H1 (cell line): ENCODE results near the gene CCDC7. TPM values are rescaled to one million over a fixed set of nuclear protein-coding genes. Genes with fewer than 3 reads are reported as not detected.
A peak's percentile ranks its signal among the peaks of the same experiment; 100 is the strongest.

Experiments used
- CTCF ChIA-PET: fragments of 300-600 bp; sonication (Branson Sonifier 250); formaldehyde crosslinking; loops from one replicate; lab custom pipeline; 2021; ENCODE audit not compliant: partially characterized antibody; lab: Charles Lee
- POLR2A ChIA-PET: fragments of 300-600 bp; sonication (Branson Sonifier 250); formaldehyde crosslinking; loops from one replicate; lab custom pipeline; 2021; ENCODE audit warnings: inconsistent platforms; ENCODE audit not compliant: partially characterized antibody; lab: Charles Lee
- DNase-seq, 2 experiments: peaks; one replicate each; pipeline versions ENCODE4 v3.0.0 to v3.0.0-alpha.2; 2010 to 2022; ENCODE audit warnings: low spot score in 2 of 2, low read depth in 1 of 2, mixed read lengths in 1 of 2
- FAIRE-seq: peaks from 2 replicates; lab custom pipeline; 2011; peaks lifted over from hg19 to GRCh38; lab: Jason Lieb, UNC
- H2AFZ ChIP-seq: 2 replicates; pipeline ENCODE4 v1.8.1; 2012; ENCODE audit warnings: low read length, inconsistent platforms
- H2AK5ac ChIP-seq: 2 replicates; pipeline ENCODE4 v1.6.1; 2013; ENCODE audit warnings: low read depth, low read length
- H2BK120ac ChIP-seq: replicated peaks from 2 replicates; pipeline ENCODE3; 2013; ENCODE audit warnings: low read depth, low read length, inconsistent platforms
- H2BK12ac ChIP-seq: 2 replicates; pipeline ENCODE4 v1.6.1; 2013; ENCODE audit warnings: low read depth, low read length
- H2BK15ac ChIP-seq: 2 replicates; pipeline ENCODE4 v1.6.1; 2013; ENCODE audit warnings: low read length
- H2BK20ac ChIP-seq: 2 replicates; pipeline ENCODE4 v1.6.1; 2013; ENCODE audit warnings: low read length
- H2BK5ac ChIP-seq: 2 replicates; pipeline ENCODE4 v1.6.1; 2013; ENCODE audit warnings: low read depth, low read length
- H3K14ac ChIP-seq: 2 replicates; pipeline ENCODE4 v1.6.1; 2013; ENCODE audit warnings: inconsistent platforms; ENCODE audit not compliant: insufficient read length
- H3K18ac ChIP-seq: 2 replicates; pipeline ENCODE4 v1.6.1; 2013; ENCODE audit warnings: low read length; ENCODE audit errors: extremely low read depth
- H3K23ac ChIP-seq: 2 replicates; pipeline ENCODE4 v1.6.1; 2013; ENCODE audit warnings: inconsistent platforms; ENCODE audit not compliant: insufficient read length
- H3K23me2 ChIP-seq: 2 replicates; pipeline ENCODE4 v1.6.1; 2013; ENCODE audit warnings: low read depth, low read length
- H3K27ac ChIP-seq: 2 replicates; pipeline ENCODE4 v1.6.1; 2011; ENCODE audit warnings: low read depth, low read length, inconsistent platforms
- H3K27me3 ChIP-seq, 4 experiments: replicated peaks in 1 of 4; 1 replicate in 1 of 4; 2 replicates in 3 of 4; pipeline versions ENCODE4 v1.6.1 to v1.8.1; 2011 to 2013; ENCODE audit warnings: low read length in 3 of 4, mild to moderate bottlenecking in 3 of 4, inconsistent platforms in 2 of 4, mixed read lengths in 2 of 4, moderate library complexity in 1 of 4; ENCODE audit not compliant: control insufficient read depth in 3 of 4, insufficient read depth in 3 of 4; ENCODE audit errors: extremely low read depth in 1 of 4
- H3K36me3 ChIP-seq, 4 experiments: 2 replicates each; pipeline versions ENCODE4 v1.6.1 to v1.8.1; 2011 to 2013; ENCODE audit warnings: mild to moderate bottlenecking in 4 of 4, low read length in 3 of 4, moderate library complexity in 2 of 4, control low read depth in 1 of 4, inconsistent platforms in 1 of 4; ENCODE audit not compliant: insufficient read depth in 4 of 4, control insufficient read depth in 2 of 4
- H3K4ac ChIP-seq: replicated peaks from 2 replicates; pipeline ENCODE3; 2013; ENCODE audit warnings: low read length, low read depth, mixed read lengths, inconsistent platforms; ENCODE audit not compliant: insufficient read length
- H3K4me1 ChIP-seq, 4 experiments: replicated peaks in 1 of 4; 1 replicate in 1 of 4; 2 replicates in 3 of 4; pipeline versions ENCODE4 v1.6.1 to v1.8.1; 2011 to 2013; ENCODE audit warnings: low read length in 3 of 4, inconsistent platforms in 2 of 4, mixed read lengths in 1 of 4; ENCODE audit not compliant: insufficient read depth in 4 of 4, control insufficient read depth in 3 of 4
- H3K4me2 ChIP-seq, 2 experiments: 2 replicates each; pipeline versions ENCODE4 v1.6.1 to v1.8.1; 2011 to 2013; ENCODE audit warnings: low read depth in 2 of 2, low read length in 2 of 2, control low read depth in 1 of 2, inconsistent platforms in 1 of 2, mild to moderate bottlenecking in 1 of 2; ENCODE audit not compliant: insufficient read depth in 1 of 2
- H3K4me3 ChIP-seq, 4 experiments: fragments of 200-600, 300-600 bp in 1 of 4; sonication (generic), shearing (Covaris generic), sonication (Bioruptor Twin) in 1 of 4; 2 replicates each; pipeline versions ENCODE4 v1.5.1 to v1.8.1; 2011 to 2016; ENCODE audit warnings: low read length in 4 of 4, low read depth in 3 of 4, control low read depth in 2 of 4, inconsistent platforms in 2 of 4, mild to moderate bottlenecking in 2 of 4, mixed read lengths in 1 of 4, moderate library complexity in 1 of 4; ENCODE audit not compliant: insufficient read depth in 2 of 4; ENCODE audit errors: extremely low read depth in 1 of 4
- H3K56ac ChIP-seq: replicated peaks from 2 replicates; pipeline ENCODE3; 2013; ENCODE audit warnings: low read depth, mild to moderate bottlenecking, mixed read lengths, low read length, inconsistent platforms; ENCODE audit not compliant: insufficient read length
- H3K79me1 ChIP-seq: 2 replicates; pipeline ENCODE4 v1.6.1; 2013; ENCODE audit warnings: low read depth, low read length, control low read depth
- H3K79me2 ChIP-seq, 2 experiments: 2 replicates each; pipeline versions ENCODE4 v1.6.1 to v1.8.1; 2012 to 2013; ENCODE audit warnings: low read length in 2 of 2, mild to moderate bottlenecking in 2 of 2, inconsistent platforms in 1 of 2; ENCODE audit not compliant: insufficient read depth in 2 of 2, control insufficient read depth in 1 of 2
- H3K9ac ChIP-seq, 4 experiments: replicated peaks in 1 of 4; 1 replicate in 1 of 4; 2 replicates in 3 of 4; pipeline versions ENCODE4 v1.6.1 to v1.8.1; 2011 to 2013; ENCODE audit warnings: low read depth in 3 of 4, low read length in 3 of 4, control low read depth in 2 of 4, mild to moderate bottlenecking in 2 of 4, moderate library complexity in 2 of 4, inconsistent platforms in 1 of 4; ENCODE audit errors: extremely low read depth in 1 of 4
- H3K9me3 ChIP-seq, 2 experiments: 2 replicates each; pipeline versions ENCODE4 v1.6.1 to v1.8.1; 2012 to 2013; ENCODE audit warnings: mild to moderate bottlenecking in 2 of 2, moderate library complexity in 2 of 2, control low read depth in 1 of 2, inconsistent platforms in 1 of 2, low read depth in 1 of 2, low read length in 1 of 2, mixed read lengths in 1 of 2; ENCODE audit not compliant: insufficient read depth in 2 of 2
- H4K20me1 ChIP-seq, 2 experiments: replicated peaks in 1 of 2; 2 replicates each; pipeline versions ENCODE3 to v1.8.1; 2011 to 2013; ENCODE audit warnings: inconsistent platforms in 2 of 2, low read length in 2 of 2, mild to moderate bottlenecking in 1 of 2; ENCODE audit not compliant: insufficient read depth in 2 of 2, control insufficient read depth in 1 of 2
- H4K5ac ChIP-seq: 2 replicates; pipeline ENCODE4 v1.6.1; 2013; ENCODE audit warnings: low read length, low read depth, mixed read lengths, inconsistent platforms; ENCODE audit not compliant: insufficient read length
- H4K8ac ChIP-seq: 2 replicates; pipeline ENCODE4 v1.8.0; 2013; ENCODE audit warnings: mild to moderate bottlenecking, moderate library complexity, low read length, inconsistent platforms; ENCODE audit not compliant: insufficient read depth; ENCODE audit errors: extremely low read depth
- H4K91ac ChIP-seq: replicated peaks from 2 replicates; pipeline ENCODE3; 2013; ENCODE audit warnings: low read length, mixed read lengths, inconsistent platforms; ENCODE audit not compliant: insufficient read length
- TAF1 ChIP-seq: IDR thresholded peaks from 2 replicates; pipeline ENCODE4 v1.6.1; 2011; ENCODE audit warnings: mild to moderate bottlenecking, low read depth, low read length
- WGBS, 2 experiments: shearing (Covaris generic) in 1 of 2; methylation state at CpG; one replicate each; pipeline versions ENCODE4 v1.1.6 to v1.1.7; 2013 to 2015; ENCODE audit warnings: low lambda C conversion rate in 2 of 2, mixed read lengths in 2 of 2, inconsistent platforms in 1 of 2, low coverage in 1 of 2, missing lambda C conversion rate in 1 of 2; ENCODE audit not compliant: insufficient replicate concordance in 2 of 2, insufficient coverage in 1 of 2, insufficient read length in 1 of 2; ENCODE audit errors: extremely low coverage in 1 of 2, missing lambda C conversion rate in 1 of 2; 5-methylcytosine and 5-hydroxymethylcytosine counted together
- polyA plus RNA-seq, 7 experiments: library from polyadenylated mRNA; depleted of rRNA in 3 of 7; stranded (reverse) in 5 of 7; unstranded in 2 of 7; fragments of >200 nt in 5 of 7; fragments of 200-250 nt in 2 of 7; gene quantifications; 1 replicate in 5 of 7; 2 replicates in 1 of 7; 4 replicates in 1 of 7; pipeline versions ENCODE4 v1.2.1 to v1.2.3, GENCODE V29; 2011 to 2013; ENCODE audit warnings: missing spikeins in 2 of 7, mixed read lengths in 2 of 7
- total RNA-seq: library from RNA; stranded (reverse); fragmentation: NEBNext Ultra II Directional; extraction: Animal tissue kit (Norgen Biotek cat#: 25700); gene quantifications from 2 replicates; pipeline ENCODE4 v1.2.1, GENCODE V29; 2021

The CCDC7 gene
- total and polyA plus RNA-seq, 2 of the 8 experiments (the other 6 are each of a cell fraction or from before 2014, with no cell fraction given), result 0.18 to 0.74 TPM

- no peak overlapping the region for H3K4me2 ChIP-seq
- ChIA-PET CTCF (no interaction called here), POLR2A (no interaction called here)
- no peaks in the 10 kb centered on the region for H4K20me1 ChIP-seq
- H3K4ac ChIP-seq, result no peak overlapping the region
- no peak overlapping the region for H2BK120ac ChIP-seq
- peak overlapping the region; percentile 60; the same call in 1 of the 2 replicates for H2AFZ ChIP-seq
- no peak overlapping the region for H2BK5ac ChIP-seq
- no peak overlapping the region for H4K5ac ChIP-seq
- H3K4me3 ChIP-seq, result no peak overlapping the region
- no peak overlapping the region for H3K56ac ChIP-seq
- H3K79me1 ChIP-seq, result no peaks in the 10 kb centered on the region
- no peak overlapping the region for H3K27ac ChIP-seq
- H3K9me3 ChIP-seq, result no peaks in the 10 kb centered on the region
- H3K9ac ChIP-seq, result no peak overlapping the region
- no peaks in the 10 kb centered on the region for H3K27me3 ChIP-seq
- DNase-seq (no peak), FAIRE-seq (no peak)
- no peak overlapping the region for H2BK12ac ChIP-seq
- no peak overlapping the region for H3K18ac ChIP-seq
- no peak overlapping the region for H2BK15ac ChIP-seq
- H4K8ac ChIP-seq, result no peak overlapping the region
- no peak overlapping the region for H4K91ac ChIP-seq
- H3K4me1 ChIP-seq, result 0 out of 7 replicates have a peak, but pooled peaks cover 0 to 2% (median 0%) of the 10 kb centered on the region in 4 experiments
- no peak overlapping the region for H3K14ac ChIP-seq
- WGBS, 2 experiments, result 96% methylated on average over 2 of the region's 2 CpGs; no CpG with 5 or more reads in 1 of the 2 experiments
- H3K79me2 ChIP-seq, result no peaks in the 10 kb centered on the region
- H3K23me2 ChIP-seq, result no peaks in the 10 kb centered on the region
- TF ChIP-seq TAF1, result no peak
- no peak overlapping the region for H3K23ac ChIP-seq
- H3K36me3 ChIP-seq, result no peaks in the 10 kb centered on the region
- no peak overlapping the region for H2AK5ac ChIP-seq
- H2BK20ac ChIP-seq, result no peak overlapping the region
These were observed 32.4 kb upstream of the CCDC7 start for GRCh38 chr10:32413513-32413912.
